Uterus (tissue), 2 donors: ENCODE data around the gene MRPS24.

Experiments
- CTCF ChIP-seq, 4 experiments: fragments of 200-600 bp in 2 of 4; fragments of 450-650 bp in 2 of 4; sonication (generic) in 2 of 4; IDR thresholded peaks; one replicate each; pipeline ENCODE4 v1.5.1; 2016 to 2019; ENCODE audit warnings: antibody characterized with exemption in 4 of 4, mild to moderate bottlenecking in 2 of 4, moderate library complexity in 1 of 4
- POLR2A ChIP-seq, 2 donors: fragments of 450-650 bp; IDR thresholded peaks; one replicate each; pipeline ENCODE4 v1.6.1; 2016; ENCODE audit warnings: antibody characterized with exemption in 2 of 2, mild to moderate bottlenecking in 1 of 2, moderate library complexity in 1 of 2

- no peak for TF ChIP-seq CTCF (IDR thresholded peaks at IDR 0.05)
- no peak for TF ChIP-seq POLR2A (IDR thresholded peaks at IDR 0.05)
Observed at GRCh38 chr7:43891069-43891955, 22.0 kb upstream of the MRPS24 start.
